GM12864 (cell line): ENCODE measurements around the gene GALNT14.

Experiments
- DNase-seq: peaks from one replicate; pipeline ENCODE4 v3.0.0-alpha.2; 2011; ENCODE audit warnings: low read depth
- H3K4me3 ChIP-seq: 2 replicates; pipeline ENCODE4 v1.5.1; 2011; ENCODE audit warnings: mild to moderate bottlenecking, low read depth, low read length, control low read depth
- CTCF ChIP-seq: IDR thresholded peaks from 2 replicates; pipeline ENCODE4 v1.5.1; 2011; ENCODE audit warnings: low read depth, mild to moderate bottlenecking, moderate library complexity, low read length, control low read depth, inconsistent platforms; ENCODE audit errors: missing control alignments

Gene GALNT14

DNA sequence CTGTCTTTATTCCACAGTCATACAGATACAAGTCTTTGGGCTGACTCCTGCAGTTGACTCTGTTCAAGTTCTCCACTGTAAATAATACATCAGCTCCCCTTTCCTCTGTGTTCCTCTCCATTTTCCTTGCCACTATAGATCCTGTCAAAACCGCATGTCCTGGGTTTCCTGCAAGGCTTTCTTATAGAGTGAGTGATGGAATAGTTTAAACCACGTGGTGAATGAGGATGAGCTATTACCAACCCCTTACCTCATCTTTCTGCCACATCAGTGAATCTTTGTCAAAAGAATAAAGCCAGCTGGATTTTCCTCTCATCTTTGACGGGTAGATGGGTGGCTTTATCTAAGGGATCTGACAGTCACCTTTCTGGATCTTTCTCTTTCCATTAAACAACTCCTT is 3.9 kb upstream of the GALNT14 start:
- no peak for TF ChIP-seq CTCF
- DNase-seq: no peak
- no peak overlapping the region for H3K4me3 ChIP-seq

- no peak for DNase-seq
- TF ChIP-seq CTCF: no peak
- no peak overlapping the region for H3K4me3 ChIP-seq
Observed at GRCh38 chr2:31141443-31142085, 3.3 kb upstream of the GALNT14 start.

- TF ChIP-seq CTCF: no peak
- H3K4me3 ChIP-seq: no peak overlapping the region
- DNase-seq: no peak
Observed at GRCh38 chr2:31140151-31140550, 1.9 kb upstream of the GALNT14 start.

- no peak for TF ChIP-seq CTCF
- no peak for DNase-seq
- no peak overlapping the region for H3K4me3 ChIP-seq
Observed at GRCh38 chr2:31139671-31140070, 1.4 kb upstream of the GALNT14 start.

DNA sequence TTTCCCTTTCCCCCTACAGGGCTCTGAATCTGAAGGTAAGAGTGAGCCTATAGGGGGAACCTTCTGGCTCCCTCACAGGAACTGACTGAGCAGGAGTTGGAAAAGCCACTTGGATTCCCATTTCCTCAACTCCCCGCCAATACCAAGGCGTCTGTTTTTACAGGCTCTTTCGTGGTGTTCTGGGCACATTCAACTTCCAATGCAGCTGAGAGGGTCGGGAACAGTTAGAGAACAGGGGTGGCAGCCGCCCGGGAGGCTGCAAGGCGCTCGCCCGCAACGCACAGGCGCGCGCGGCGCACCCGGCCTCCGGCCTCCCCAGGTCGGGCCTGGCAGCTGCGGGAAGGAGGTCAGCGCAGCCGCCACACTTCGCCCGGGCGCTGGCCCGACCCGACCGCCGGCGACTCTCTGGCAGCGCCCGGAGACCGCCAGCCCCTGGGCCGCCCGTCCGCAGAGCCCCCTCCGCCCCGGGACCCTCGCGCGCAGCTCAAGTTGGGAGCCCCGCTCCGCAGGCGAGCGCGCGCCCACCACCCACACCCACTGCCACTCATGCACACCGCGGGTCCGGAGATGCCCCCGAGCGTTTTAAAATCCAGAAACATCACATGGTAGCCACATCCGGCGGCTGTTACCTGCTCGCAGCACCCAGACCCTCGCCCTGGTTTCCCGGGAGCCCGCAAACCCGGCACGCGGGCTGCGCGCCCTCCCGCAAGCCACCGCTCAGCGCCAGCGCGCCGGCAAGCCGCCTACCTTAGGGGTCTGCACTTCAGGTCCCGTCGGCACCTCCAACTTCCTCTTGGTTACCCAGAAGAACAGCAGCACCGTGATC is 816 bp downstream of the GALNT14 start:
- no peak for DNase-seq
- TF ChIP-seq CTCF: no peak
- peak overlapping the region; percentile 33 for H3K4me3 ChIP-seq

- H3K4me3 ChIP-seq: no peak overlapping the region
- TF ChIP-seq CTCF: no peak
Observed at GRCh38 chr2:31136732-31137131, 1.5 kb downstream of the GALNT14 start.

GRCh38 chr2:31136000-31136399 is 2.2 kb downstream of the GALNT14 start:
- H3K4me3 ChIP-seq: no peak overlapping the region
- no peak for DNase-seq
- TF ChIP-seq CTCF: no peak

More at GRCh38 chr2:31136732-31137131, 1.5 kb downstream of the GALNT14 start:
- no peak for DNase-seq
